C4-2B (cell line): ENCODE measurements around the gene DLG2.

Source experiments
- CTCF ChIP-seq: fragments of 450-650 bp; conservative IDR thresholded peaks from 2 replicates; pipeline ENCODE4 v1.5.1; 2017; ENCODE audit warnings: mild to moderate bottlenecking
- ZFX ChIP-seq: fragments of 450-650 bp; IDR thresholded peaks from 2 replicates; pipeline ENCODE4 v1.6.1; 2017

GRCh38 chr11:83881428-83881827 is 1745.7 kb downstream of the DLG2 start:
- TF ChIP-seq CTCF (peak; percentile 43), ZFX (no peak)
